MM.1S (cell line): ENCODE results near the gene NFIX.

ENCODE experiments used
- DNase-seq: peaks from one replicate; pipeline ENCODE4 v3.0.0-alpha.2; 2015
- H2AFZ ChIP-seq: fragments of 300-600 bp; sonication (generic); 2 replicates; pipeline ENCODE4 v1.6.0; 2016; ENCODE audit warnings: antibody characterized with exemption, low read length
- H3F3A ChIP-seq: fragments of 300-600 bp; sonication (generic); 2 replicates; pipeline ENCODE4 v1.6.1; 2016; ENCODE audit warnings: mild to moderate bottlenecking, antibody characterized with exemption, low read length, moderate library complexity, mixed read lengths; ENCODE audit not compliant: insufficient read depth
- H3K27ac ChIP-seq: fragments of 300-600 bp; sonication (generic); 2 replicates; pipeline ENCODE4 v1.5.1; 2016; ENCODE audit warnings: mild to moderate bottlenecking, low read length
- H3K27me3 ChIP-seq: fragments of 300-600 bp; sonication (generic); replicated peaks from 2 replicates; pipeline ENCODE4 v1.6.0; 2016; ENCODE audit warnings: low read length; ENCODE audit not compliant: insufficient read depth
- H3K36me3 ChIP-seq: fragments of 300-600 bp; sonication (generic); replicated peaks from 2 replicates; pipeline ENCODE4 v1.6.1; 2016; ENCODE audit warnings: mild to moderate bottlenecking, low read length, mixed read lengths; ENCODE audit not compliant: insufficient read depth
- H3K4me1 ChIP-seq: fragments of 300-600 bp; sonication (generic); 2 replicates; pipeline ENCODE4 v1.6.1; 2016; ENCODE audit warnings: low read length, mixed read lengths
- H3K4me2 ChIP-seq: fragments of 300-600 bp; sonication (generic); 2 replicates; pipeline ENCODE4 v1.6.0; 2016; ENCODE audit warnings: low read depth, low read length
- H3K4me3 ChIP-seq: fragments of 300-600 bp; sonication (generic); 2 replicates; pipeline ENCODE4 v1.5.1; 2016; ENCODE audit warnings: low read length, mixed read lengths
- H3K79me2 ChIP-seq: fragments of 300-600 bp; sonication (generic); 2 replicates; pipeline ENCODE4 v1.6.1; 2016; ENCODE audit warnings: mixed run types, low read length, mixed read lengths
- H3K9ac ChIP-seq: fragments of 300-600 bp; sonication (generic); 2 replicates; pipeline ENCODE4 v1.6.1; 2016; ENCODE audit warnings: low read length, mixed read lengths
- H3K9me2 ChIP-seq: fragments of 300-600 bp; sonication (generic); replicated peaks from 2 replicates; pipeline ENCODE4 v1.6.1; 2016; ENCODE audit warnings: mild to moderate bottlenecking, low read length, mixed read lengths; ENCODE audit not compliant: insufficient read depth
- H3K9me3 ChIP-seq: fragments of 300-600 bp; sonication (generic); replicated peaks from 2 replicates; pipeline ENCODE4 v1.6.1; 2016; ENCODE audit warnings: mild to moderate bottlenecking, low read length, mixed read lengths; ENCODE audit not compliant: insufficient read depth
- H4K20me1 ChIP-seq: fragments of 300-600 bp; sonication (generic); 2 replicates; pipeline ENCODE4 v1.6.1; 2016; ENCODE audit warnings: mild to moderate bottlenecking, low read length, moderate library complexity, mixed read lengths; ENCODE audit not compliant: insufficient read depth
- EZH2 ChIP-seq: fragments of 300-600 bp; sonication (generic); optimal IDR thresholded peaks from 2 replicates; pipeline ENCODE3; 2017; ENCODE audit warnings: low read depth, mild to moderate bottlenecking, antibody characterized with exemption, low read length, mixed read lengths
- EZH2phosphoT487 ChIP-seq: fragments of 300-600 bp; sonication (generic); IDR thresholded peaks from 2 replicates; pipeline ENCODE4 v1.6.1; 2018; ENCODE audit warnings: antibody characterized with exemption, low read length
- TF ChIP-seq, protein P1 (sequence below): fragments of 300-600 bp; sonication (generic); IDR thresholded peaks from 2 replicates; pipeline ENCODE4 v1.5.1; 2016; ENCODE audit warnings: antibody characterized with exemption, low read length, mixed read lengths

The NFIX gene

DNA sequence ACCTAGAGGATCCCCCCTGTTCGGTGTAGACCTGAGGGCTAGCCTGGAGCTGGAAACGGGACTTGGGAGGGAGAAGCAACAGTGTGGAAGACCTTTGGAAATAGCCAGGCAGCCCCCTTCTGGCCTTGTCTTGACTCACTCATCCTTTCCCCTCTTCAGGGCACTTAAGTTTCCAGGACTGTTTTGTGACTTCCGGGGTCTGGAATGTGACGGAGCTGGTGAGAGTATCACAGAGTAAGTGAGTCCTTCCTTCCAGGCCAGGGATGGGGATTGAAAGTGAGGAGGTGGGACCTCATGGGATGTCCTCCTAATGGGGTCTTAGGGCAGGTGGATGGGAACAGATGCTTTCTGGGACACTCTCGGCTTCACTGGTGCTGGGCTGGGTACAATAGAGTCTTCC lies 78.0 kb downstream of the NFIX start:
- no peak for DNase-seq

GRCh38 chr19:13074378-13074777 lies 79.1 kb downstream of the NFIX start:
- no peak overlapping the region for H3K9ac ChIP-seq
- peaks cover 36% of the 10 kb centered on the region for H3K27me3 ChIP-seq
- no peaks in the 10 kb centered on the region for H3K79me2 ChIP-seq
- H3K27ac ChIP-seq = no peak overlapping the region
- no peak overlapping the region for H3K4me3 ChIP-seq
- DNase-seq = no peak
- H3K36me3 ChIP-seq = no peaks in the 10 kb centered on the region
- H3K9me2 ChIP-seq = no peaks in the 10 kb centered on the region
- H3K9me3 ChIP-seq = no peaks in the 10 kb centered on the region
- H4K20me1 ChIP-seq = no peaks in the 10 kb centered on the region
- no peaks in the 10 kb centered on the region for H3F3A ChIP-seq
- H2AFZ ChIP-seq = no peak overlapping the region
- no peak overlapping the region for H3K4me2 ChIP-seq
- H3K4me1 ChIP-seq = 0 out of 2 replicates have a peak, but pooled peaks cover 5% of the 10 kb centered on the region
- TF ChIP-seq EZH2phosphoT487 (no peak), EZH2 (no peak)
- TF ChIP-seq, protein P1, sequence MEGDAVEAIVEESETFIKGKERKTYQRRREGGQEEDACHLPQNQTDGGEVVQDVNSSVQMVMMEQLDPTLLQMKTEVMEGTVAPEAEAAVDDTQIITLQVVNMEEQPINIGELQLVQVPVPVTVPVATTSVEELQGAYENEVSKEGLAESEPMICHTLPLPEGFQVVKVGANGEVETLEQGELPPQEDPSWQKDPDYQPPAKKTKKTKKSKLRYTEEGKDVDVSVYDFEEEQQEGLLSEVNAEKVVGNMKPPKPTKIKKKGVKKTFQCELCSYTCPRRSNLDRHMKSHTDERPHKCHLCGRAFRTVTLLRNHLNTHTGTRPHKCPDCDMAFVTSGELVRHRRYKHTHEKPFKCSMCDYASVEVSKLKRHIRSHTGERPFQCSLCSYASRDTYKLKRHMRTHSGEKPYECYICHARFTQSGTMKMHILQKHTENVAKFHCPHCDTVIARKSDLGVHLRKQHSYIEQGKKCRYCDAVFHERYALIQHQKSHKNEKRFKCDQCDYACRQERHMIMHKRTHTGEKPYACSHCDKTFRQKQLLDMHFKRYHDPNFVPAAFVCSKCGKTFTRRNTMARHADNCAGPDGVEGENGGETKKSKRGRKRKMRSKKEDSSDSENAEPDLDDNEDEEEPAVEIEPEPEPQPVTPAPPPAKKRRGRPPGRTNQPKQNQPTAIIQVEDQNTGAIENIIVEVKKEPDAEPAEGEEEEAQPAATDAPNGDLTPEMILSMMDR = no peak

More for the DNA sequence above, 78.0 kb downstream of the NFIX start:
- Histone ChIP-seq H3K4me3 (no peak overlapping the region), H3K9me2 (no peaks in the 10 kb centered on the region), H3K9me3 (no peaks in the 10 kb centered on the region), H4K20me1 (no peaks in the 10 kb centered on the region), H3K27me3 (peaks cover 48% of the 10 kb centered on the region), H3F3A (no peaks in the 10 kb centered on the region), H3K9ac (no peak overlapping the region), H3K79me2 (no peaks in the 10 kb centered on the region), H2AFZ (no peak overlapping the region), H3K4me2 (no peak overlapping the region), H3K27ac (no peak overlapping the region), H3K4me1 (0 out of 2 replicates have a peak, but pooled peaks cover 5% of the 10 kb centered on the region), H3K36me3 (no peaks in the 10 kb centered on the region)
- TF ChIP-seq, protein P1 = no peak
- TF ChIP-seq EZH2 = no peak
- TF ChIP-seq EZH2phosphoT487 = no peak

GRCh38 chr19:13076320-13076719 lies 81.0 kb downstream of the NFIX start:
- H2AFZ ChIP-seq = no peak overlapping the region
- H3K79me2 ChIP-seq = no peaks in the 10 kb centered on the region
- no peaks in the 10 kb centered on the region for H3K9me2 ChIP-seq
- no peak overlapping the region for H3K27ac ChIP-seq
- TF ChIP-seq EZH2phosphoT487 = no peak
- 0 out of 2 replicates have a peak, but pooled peaks cover 5% of the 10 kb centered on the region for H3K4me1 ChIP-seq
- H3F3A ChIP-seq = no peaks in the 10 kb centered on the region
- no peaks in the 10 kb centered on the region for H3K36me3 ChIP-seq
- H3K9me3 ChIP-seq = no peaks in the 10 kb centered on the region
- no peak for DNase-seq
- no peak overlapping the region for H3K4me2 ChIP-seq
- peaks cover 18% of the 10 kb centered on the region for H3K27me3 ChIP-seq
- no peaks in the 10 kb centered on the region for H4K20me1 ChIP-seq
- H3K9ac ChIP-seq = no peak overlapping the region
- H3K4me3 ChIP-seq = no peak overlapping the region

GRCh38 chr19:13076787-13077186 lies 81.5 kb downstream of the NFIX start:
- no peaks in the 10 kb centered on the region for H3K36me3 ChIP-seq
- no peaks in the 10 kb centered on the region for H3K9me3 ChIP-seq
- H3K27ac ChIP-seq = no peak overlapping the region
- H2AFZ ChIP-seq = no peak overlapping the region
- peaks cover 14% of the 10 kb centered on the region for H3K27me3 ChIP-seq
- H3K79me2 ChIP-seq = no peaks in the 10 kb centered on the region
- H3F3A ChIP-seq = no peaks in the 10 kb centered on the region
- no peaks in the 10 kb centered on the region for H3K9me2 ChIP-seq
- 0 out of 2 replicates have a peak, but pooled peaks cover 5% of the 10 kb centered on the region for H3K4me1 ChIP-seq
- H3K4me2 ChIP-seq = no peak overlapping the region
- TF ChIP-seq, protein P1 = no peak
- TF ChIP-seq EZH2 = no peak
- TF ChIP-seq EZH2phosphoT487 = no peak
- H3K4me3 ChIP-seq = no peak overlapping the region
- DNase-seq = no peak
- H4K20me1 ChIP-seq = no peaks in the 10 kb centered on the region
- no peak overlapping the region for H3K9ac ChIP-seq
